ENCODE results near the gene NBPF1.

Gene NBPF1

GRCh38 chr1:16617778-16618580 lies 4.6 kb upstream of the NBPF1 start:
- no peaks in the 10 kb centered on the region for H3K36me3 ChIP-seq (ENCODE audit: insufficient read depth)
- no peak overlapping the region for H3K4me3 ChIP-seq (IDR thresholded peaks at IDR 0.05; ENCODE audit: insufficient read depth, low read depth, low read length)
- no peak overlapping the region for H3K27ac ChIP-seq
- no peak overlapping the region for H2AFZ ChIP-seq (ENCODE audit: low read depth)
- no peaks in the 10 kb centered on the region for H3K79me2 ChIP-seq (ENCODE audit: insufficient read depth, low read depth)
- no peaks in the 10 kb centered on the region for H4K20me1 ChIP-seq (ENCODE audit: insufficient read depth)
- no peak overlapping the region for H3K9ac ChIP-seq
- TF ChIP-seq CTCF (conservative IDR thresholded peaks at IDR 0.05; ENCODE audit: low read depth, low read length) = no peak
- no peak overlapping the region for H3K4me2 ChIP-seq
- peaks cover 10% of the 10 kb centered on the region; the same call in 1 of the 2 replicates for H3K27me3 ChIP-seq (ENCODE audit: insufficient read depth, low read depth)
- H3K4me1 ChIP-seq (ENCODE audit: low read depth, poor library complexity, severe bottlenecking) = peaks cover 11% of the 10 kb centered on the region

GRCh38 chr1:16617114-16617631 lies 3.8 kb upstream of the NBPF1 start:
- H3K9ac ChIP-seq = no peak overlapping the region
- H3K4me2 ChIP-seq = no peak overlapping the region
- TF ChIP-seq CTCF (conservative IDR thresholded peaks at IDR 0.05; ENCODE audit: low read depth, low read length) = no peak

GRCh38 chr1:16615253-16616252 lies 2.2 kb upstream of the NBPF1 start:
- Histone ChIP-seq H3K4me2 (no peak overlapping the region), H3K36me3 (ENCODE audit: insufficient read depth) (no peaks in the 10 kb centered on the region), H3K4me3 (IDR thresholded peaks at IDR 0.05; ENCODE audit: insufficient read depth, low read depth, low read length) (no peak overlapping the region), H2AFZ (ENCODE audit: low read depth) (no peak overlapping the region), H3K27ac (no peak overlapping the region), H3K79me2 (ENCODE audit: insufficient read depth, low read depth) (no peaks in the 10 kb centered on the region), H3K4me1 (ENCODE audit: low read depth, poor library complexity, severe bottlenecking) (peaks cover 14% of the 10 kb centered on the region), H3K9ac (no peak overlapping the region), H3K27me3 (ENCODE audit: insufficient read depth, low read depth) (peaks cover 14% of the 10 kb centered on the region; the same call in 1 of the 2 replicates), H4K20me1 (ENCODE audit: insufficient read depth) (no peaks in the 10 kb centered on the region)
- TF ChIP-seq CTCF (conservative IDR thresholded peaks at IDR 0.05; ENCODE audit: low read depth, low read length) = no peak

More at GRCh38 chr1:16617114-16617631, 3.8 kb upstream of the NBPF1 start:
- no peak overlapping the region for H3K27ac ChIP-seq
- H3K4me3 ChIP-seq (IDR thresholded peaks at IDR 0.05; ENCODE audit: insufficient read depth, low read depth, low read length) = no peak overlapping the region
- H3K27me3 ChIP-seq (ENCODE audit: insufficient read depth, low read depth) = peaks cover 14% of the 10 kb centered on the region; the same call in 1 of the 2 replicates
- no peaks in the 10 kb centered on the region for H3K79me2 ChIP-seq (ENCODE audit: insufficient read depth, low read depth)
- no peak overlapping the region for H2AFZ ChIP-seq (ENCODE audit: low read depth)
- H3K36me3 ChIP-seq (ENCODE audit: insufficient read depth) = no peaks in the 10 kb centered on the region
- no peaks in the 10 kb centered on the region for H4K20me1 ChIP-seq (ENCODE audit: insufficient read depth)
- peaks cover 16% of the 10 kb centered on the region for H3K4me1 ChIP-seq (ENCODE audit: low read depth, poor library complexity, severe bottlenecking)
